ENCODE data around the gene CD164L2.
A peak's percentile ranks its signal among the peaks of the same experiment; 100 is the strongest.

The CD164L2 gene

GRCh38 chr1:27403931-27404330 is 20.8 kb upstream of the CD164L2 start:
- H3K4me3 ChIP-seq (ENCODE audit: low read length): no peak overlapping the region
- no peaks in the 10 kb centered on the region for H3K27me3 ChIP-seq (ENCODE audit: insufficient read depth, low read length)
- no peak overlapping the region for H3K9ac ChIP-seq (ENCODE audit: low read depth, low read length)
- H3K27ac ChIP-seq (ENCODE audit: low read length): no peak overlapping the region
- H3K36me3 ChIP-seq (ENCODE audit: insufficient read depth, low read depth, low read length): peaks cover 21% of the 10 kb centered on the region
- no peaks in the 10 kb centered on the region for H3K9me3 ChIP-seq (ENCODE audit: insufficient read depth, low read depth, low read length)
- peaks cover 27% of the 10 kb centered on the region; the same call in 1 of the 2 replicates for H3K4me1 ChIP-seq (ENCODE audit: insufficient read depth, low read length)

- Histone ChIP-seq H3K27me3 (ENCODE audit: insufficient read depth, low read length) (no peaks in the 10 kb centered on the region), H3K27ac (ENCODE audit: low read length) (peak overlapping the region; percentile 37), H3K9me3 (ENCODE audit: insufficient read depth, low read depth, low read length) (no peaks in the 10 kb centered on the region), H3K4me1 (ENCODE audit: insufficient read depth, low read length) (peaks cover 29% of the 10 kb centered on the region; the same call in 1 of the 2 replicates), H3K36me3 (ENCODE audit: insufficient read depth, low read depth, low read length) (peaks cover 14% of the 10 kb centered on the region), H3K4me3 (ENCODE audit: low read length) (no peak overlapping the region), H3K9ac (ENCODE audit: low read depth, low read length) (peak overlapping the region; percentile 21; the same call in 1 of the 2 replicates)
Observed at GRCh38 chr1:27403065-27403726, 20.1 kb upstream of the CD164L2 start.

- Histone ChIP-seq H3K9ac (ENCODE audit: low read depth, low read length) (no peak overlapping the region), H3K36me3 (ENCODE audit: insufficient read depth, low read depth, low read length) (peaks cover 6% of the 10 kb centered on the region), H3K9me3 (ENCODE audit: insufficient read depth, low read depth, low read length) (no peaks in the 10 kb centered on the region), H3K4me1 (ENCODE audit: insufficient read depth, low read length) (peaks cover 33% of the 10 kb centered on the region; the same call in 1 of the 2 replicates), H3K27ac (ENCODE audit: low read length) (no peak overlapping the region), H3K27me3 (ENCODE audit: insufficient read depth, low read length) (no peaks in the 10 kb centered on the region), H3K4me3 (ENCODE audit: low read length) (no peak overlapping the region)
Observed at GRCh38 chr1:27402349-27402754, 19.2 kb upstream of the CD164L2 start.

DNA sequence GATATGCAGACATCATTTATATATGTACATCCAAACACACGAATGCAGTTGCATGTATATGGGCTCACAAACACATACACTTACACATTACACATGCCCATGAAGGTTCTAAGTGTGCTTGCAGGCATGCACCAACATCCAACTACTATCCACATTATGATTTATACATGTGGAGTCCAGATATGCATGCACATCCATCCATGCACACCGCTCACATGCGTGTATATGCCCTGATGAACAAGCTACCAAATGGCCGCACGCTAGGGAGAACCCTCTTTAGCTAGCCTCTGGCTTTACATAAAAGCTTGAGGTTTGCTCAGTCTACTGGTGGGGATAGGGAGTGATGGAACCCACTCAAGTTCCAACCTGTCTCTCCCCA is 17.8 kb upstream of the CD164L2 start:
- Histone ChIP-seq H3K27me3 (ENCODE audit: insufficient read depth, low read length) (no peaks in the 10 kb centered on the region), H3K27ac (ENCODE audit: low read length) (no peak overlapping the region), H3K36me3 (ENCODE audit: insufficient read depth, low read depth, low read length) (no peaks in the 10 kb centered on the region), H3K9ac (ENCODE audit: low read depth, low read length) (no peak overlapping the region), H3K4me3 (ENCODE audit: low read length) (no peak overlapping the region), H3K4me1 (ENCODE audit: insufficient read depth, low read length) (peaks cover 25% of the 10 kb centered on the region; the same call in 1 of the 2 replicates), H3K9me3 (ENCODE audit: insufficient read depth, low read depth, low read length) (no peaks in the 10 kb centered on the region)

GRCh38 chr1:27400082-27400962 is 17.2 kb upstream of the CD164L2 start:
- no peaks in the 10 kb centered on the region for H3K9me3 ChIP-seq (ENCODE audit: insufficient read depth, low read depth, low read length)
- H3K4me3 ChIP-seq (ENCODE audit: low read length): no peak overlapping the region
- no peaks in the 10 kb centered on the region for H3K27me3 ChIP-seq (ENCODE audit: insufficient read depth, low read length)
- H3K4me1 ChIP-seq (ENCODE audit: insufficient read depth, low read length): peaks cover 22% of the 10 kb centered on the region; the same call in 1 of the 2 replicates
- H3K27ac ChIP-seq (ENCODE audit: low read length): no peak overlapping the region
- H3K36me3 ChIP-seq (ENCODE audit: insufficient read depth, low read depth, low read length): no peaks in the 10 kb centered on the region
- no peak overlapping the region for H3K9ac ChIP-seq (ENCODE audit: low read depth, low read length)

DNA sequence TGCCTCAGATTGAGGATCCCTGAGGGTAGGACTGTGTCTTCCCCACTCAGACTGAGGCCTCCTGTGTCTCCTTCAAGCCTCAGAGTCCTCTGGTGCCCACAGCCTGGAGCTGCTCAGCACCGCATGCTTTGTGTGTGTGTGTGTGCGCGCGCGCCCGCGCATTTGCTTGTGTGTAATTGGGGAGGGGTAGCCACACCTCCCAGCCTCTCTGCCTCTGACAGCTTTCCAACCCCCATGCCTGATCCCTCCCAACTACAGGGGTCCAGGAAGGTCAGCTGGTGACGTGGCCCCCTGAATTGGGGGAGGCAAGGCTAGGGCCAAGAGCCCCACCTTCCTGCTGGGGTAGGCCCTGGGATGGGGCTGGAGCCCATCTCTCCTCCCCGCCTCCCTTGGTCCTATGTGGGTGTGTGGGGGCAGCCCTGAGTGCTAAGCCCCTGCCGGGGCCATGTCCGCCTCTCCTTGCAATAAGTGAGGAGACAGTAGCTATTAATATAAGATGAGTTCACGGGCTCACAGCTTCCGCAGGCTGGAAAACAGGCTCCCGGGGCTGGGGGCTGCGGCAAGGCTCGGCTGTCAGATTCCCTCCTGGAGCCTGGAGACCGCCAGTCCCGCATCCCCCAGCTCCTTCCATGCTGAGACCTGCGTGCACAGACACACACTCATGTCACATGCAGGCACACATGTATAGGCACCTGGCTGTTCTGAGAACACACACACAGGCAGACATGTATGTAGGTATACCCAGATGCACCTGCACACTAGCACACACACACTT is 16.3 kb upstream of the CD164L2 start:
- no peaks in the 10 kb centered on the region for H3K9me3 ChIP-seq (ENCODE audit: insufficient read depth, low read depth, low read length)
- no peak overlapping the region for H3K4me3 ChIP-seq (ENCODE audit: low read length)
- H3K27me3 ChIP-seq (ENCODE audit: insufficient read depth, low read length): no peaks in the 10 kb centered on the region
- peaks cover 15% of the 10 kb centered on the region; the same call in 1 of the 2 replicates for H3K4me1 ChIP-seq (ENCODE audit: insufficient read depth, low read length)
- no peak overlapping the region for H3K27ac ChIP-seq (ENCODE audit: low read length)
- no peak overlapping the region; the same call in 1 of the 2 replicates for H3K9ac ChIP-seq (ENCODE audit: low read depth, low read length)
- no peaks in the 10 kb centered on the region for H3K36me3 ChIP-seq (ENCODE audit: insufficient read depth, low read depth, low read length)

DNA sequence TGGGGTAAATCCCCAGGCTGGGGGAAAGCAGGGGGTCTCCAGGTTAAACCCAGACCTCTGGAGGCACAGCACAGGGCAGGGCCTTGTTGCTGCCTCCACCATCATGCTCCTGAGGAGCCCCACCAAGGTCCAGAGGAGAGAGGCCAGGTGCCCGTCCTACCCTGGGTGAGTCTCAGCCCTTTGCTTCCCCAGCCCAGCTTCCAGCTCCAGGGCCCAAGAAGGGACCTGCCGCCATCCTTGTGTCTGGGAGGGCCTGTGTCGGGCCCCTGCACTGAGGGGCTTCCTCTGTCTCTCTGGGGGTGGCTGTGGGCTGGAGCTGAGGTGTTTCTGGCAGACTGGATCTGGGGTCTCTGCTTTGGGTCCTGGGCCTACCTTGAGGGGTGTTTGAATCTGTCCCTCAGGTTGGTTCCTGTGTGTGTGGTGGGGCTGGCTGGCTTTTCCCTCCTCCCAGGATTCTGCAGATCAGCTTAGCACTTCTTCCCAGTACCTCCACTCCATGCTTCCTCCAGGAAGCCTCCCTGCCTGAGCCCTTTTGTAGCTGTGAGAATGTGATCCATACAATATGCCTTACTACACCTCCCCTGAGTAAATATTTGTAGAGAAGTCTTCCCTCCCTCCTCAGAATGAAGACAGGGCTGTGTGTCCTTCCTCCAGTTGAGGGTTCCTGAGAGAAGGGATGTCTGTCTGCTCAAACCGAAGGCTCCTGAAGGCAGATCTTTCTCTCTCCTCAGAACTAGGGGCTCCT is 15.4 kb upstream of the CD164L2 start:
- peaks cover 15% of the 10 kb centered on the region; the same call in 1 of the 2 replicates for H3K4me1 ChIP-seq (ENCODE audit: insufficient read depth, low read length)
- no peak overlapping the region for H3K27ac ChIP-seq (ENCODE audit: low read length)
- no peak overlapping the region for H3K4me3 ChIP-seq (ENCODE audit: low read length)
- H3K36me3 ChIP-seq (ENCODE audit: insufficient read depth, low read depth, low read length): no peaks in the 10 kb centered on the region
- H3K9me3 ChIP-seq (ENCODE audit: insufficient read depth, low read depth, low read length): no peaks in the 10 kb centered on the region
- no peaks in the 10 kb centered on the region for H3K27me3 ChIP-seq (ENCODE audit: insufficient read depth, low read length)
- H3K9ac ChIP-seq (ENCODE audit: low read depth, low read length): no peak overlapping the region; the same call in 1 of the 2 replicates

- H3K36me3 ChIP-seq (ENCODE audit: insufficient read depth, low read depth, low read length): no peaks in the 10 kb centered on the region
- H3K27ac ChIP-seq (ENCODE audit: low read length): no peak overlapping the region
- H3K4me1 ChIP-seq (ENCODE audit: insufficient read depth, low read length): peaks cover 12% of the 10 kb centered on the region; the same call in 1 of the 2 replicates
- H3K27me3 ChIP-seq (ENCODE audit: insufficient read depth, low read length): no peaks in the 10 kb centered on the region
- no peak overlapping the region for H3K4me3 ChIP-seq (ENCODE audit: low read length)
- no peaks in the 10 kb centered on the region for H3K9me3 ChIP-seq (ENCODE audit: insufficient read depth, low read depth, low read length)
- no peak overlapping the region for H3K9ac ChIP-seq (ENCODE audit: low read depth, low read length)
Observed at GRCh38 chr1:27397749-27398148, 14.6 kb upstream of the CD164L2 start.

DNA sequence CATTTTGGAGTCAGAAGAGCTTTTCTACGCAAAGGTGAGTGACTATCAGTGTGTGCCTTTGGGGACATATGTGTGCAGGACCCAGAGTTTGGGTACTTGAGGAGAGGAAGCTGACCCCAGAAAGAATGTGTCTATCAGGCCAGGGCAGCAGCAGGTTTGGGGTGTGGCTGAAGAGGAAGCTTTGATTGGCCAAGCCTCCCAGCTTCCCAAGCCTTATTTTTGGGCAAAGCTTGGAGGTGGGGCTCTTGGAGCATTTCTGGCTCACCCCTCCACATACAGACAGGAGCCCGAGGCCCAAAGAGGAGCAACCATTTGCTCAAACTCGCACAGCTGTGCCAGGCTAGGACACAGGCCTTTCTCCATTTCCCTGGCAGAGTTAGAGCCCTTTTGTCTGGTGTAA is 14.0 kb upstream of the CD164L2 start:
- Histone ChIP-seq H3K4me3 (ENCODE audit: low read length) (no peak overlapping the region), H3K4me1 (ENCODE audit: insufficient read depth, low read length) (peaks cover 9% of the 10 kb centered on the region; the same call in 1 of the 2 replicates), H3K9me3 (ENCODE audit: insufficient read depth, low read depth, low read length) (no peaks in the 10 kb centered on the region), H3K36me3 (ENCODE audit: insufficient read depth, low read depth, low read length) (no peaks in the 10 kb centered on the region), H3K27me3 (ENCODE audit: insufficient read depth, low read length) (no peaks in the 10 kb centered on the region), H3K9ac (ENCODE audit: low read depth, low read length) (no peak overlapping the region), H3K27ac (ENCODE audit: low read length) (no peak overlapping the region)

DNA sequence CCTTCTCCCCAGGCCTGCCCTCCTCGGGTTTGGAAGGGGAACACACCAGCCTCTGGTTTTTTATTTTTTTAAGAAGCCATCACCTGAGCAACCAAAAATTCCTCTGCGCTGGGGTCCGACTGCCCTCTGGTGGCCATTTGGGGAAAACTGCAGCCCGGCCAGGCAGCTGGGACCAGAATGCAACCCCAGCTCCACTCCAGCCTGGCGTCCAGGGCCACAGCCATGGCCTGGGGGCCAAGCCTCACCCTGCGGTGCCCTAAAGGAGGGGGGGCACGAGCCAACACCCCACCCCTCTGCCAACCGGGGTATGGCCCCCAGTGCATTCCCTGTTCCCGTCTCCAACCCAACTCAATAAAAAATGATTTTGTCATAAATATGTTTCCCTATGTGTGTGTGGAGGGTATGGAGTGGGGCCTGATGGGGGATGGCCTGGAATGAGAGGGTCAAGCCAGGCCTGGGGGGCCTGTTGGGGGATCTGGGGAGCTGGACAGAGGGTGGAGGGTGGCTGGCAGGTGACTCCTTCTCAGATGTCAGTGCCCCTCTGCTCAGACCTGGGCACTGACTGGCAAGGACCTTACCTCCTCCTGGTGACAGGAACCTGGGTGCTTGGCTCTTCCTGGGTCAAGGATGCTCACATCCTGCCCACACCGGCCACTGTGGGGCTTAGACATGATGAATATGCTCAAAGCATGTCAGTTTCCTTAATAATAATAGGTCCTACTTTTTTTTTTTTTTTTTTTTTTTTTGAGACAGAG is 12.5 kb upstream of the CD164L2 start:
- H3K27ac ChIP-seq (ENCODE audit: low read length): no peak overlapping the region
- H3K4me1 ChIP-seq (ENCODE audit: insufficient read depth, low read length): peaks cover 11% of the 10 kb centered on the region; the same call in 1 of the 2 replicates
- H3K9ac ChIP-seq (ENCODE audit: low read depth, low read length): no peak overlapping the region
- no peak overlapping the region for H3K4me3 ChIP-seq (ENCODE audit: low read length)
- H3K36me3 ChIP-seq (ENCODE audit: insufficient read depth, low read depth, low read length): no peaks in the 10 kb centered on the region
- no peaks in the 10 kb centered on the region for H3K9me3 ChIP-seq (ENCODE audit: insufficient read depth, low read depth, low read length)
- no peaks in the 10 kb centered on the region for H3K27me3 ChIP-seq (ENCODE audit: insufficient read depth, low read length)

Measured in iPS-20b (cell line).